Mesendoderm (in vitro differentiated cells): ENCODE data around the gene LRCH2.

Experiments
- DNase-seq: peaks from one replicate; pipeline ENCODE4 v3.0.0; 2013
- H2AK5ac ChIP-seq: 2 replicates; pipeline ENCODE4 v1.6.1; 2013; ENCODE audit warnings: low read length, inconsistent platforms
- H2BK120ac ChIP-seq: 2 replicates; pipeline ENCODE4 v1.6.1; 2013; ENCODE audit warnings: low read depth, mild to moderate bottlenecking, low read length, moderate library complexity, mixed read lengths
- H2BK15ac ChIP-seq: replicated peaks from 2 replicates; pipeline ENCODE4 v1.6.1; 2013; ENCODE audit warnings: low read depth, mild to moderate bottlenecking, moderate library complexity
- H2BK5ac ChIP-seq: 2 replicates; pipeline ENCODE4 v1.6.1; 2013; ENCODE audit warnings: low read length, inconsistent platforms
- H3K18ac ChIP-seq: 2 replicates; pipeline ENCODE4 v1.6.1; 2013; ENCODE audit warnings: mild to moderate bottlenecking, low read length, mixed read lengths
- H3K23ac ChIP-seq: one replicate; pipeline ENCODE4 v1.6.1; 2013; ENCODE audit warnings: low read length
- H3K27ac ChIP-seq: 2 replicates; pipeline ENCODE4 v1.5.1; 2013; ENCODE audit warnings: low read depth, mild to moderate bottlenecking, inconsistent platforms, low read length, moderate library complexity
- H3K27me3 ChIP-seq: 2 replicates; pipeline ENCODE4 v1.6.1; 2013; ENCODE audit warnings: low read length, control low read depth, mild to moderate bottlenecking, inconsistent platforms; ENCODE audit not compliant: insufficient read depth, poor library complexity
- H3K36me3 ChIP-seq: 2 replicates; pipeline ENCODE4 v1.6.1; 2013; ENCODE audit warnings: low read length, inconsistent platforms; ENCODE audit not compliant: control insufficient read depth, insufficient read depth
- H3K4ac ChIP-seq: one replicate; pipeline ENCODE4 v1.6.1; 2013; ENCODE audit warnings: low read depth, mild to moderate bottlenecking, low read length, moderate library complexity
- H3K4me1 ChIP-seq: 2 replicates; pipeline ENCODE4 v1.6.1; 2013; ENCODE audit warnings: low read depth, low read length, inconsistent platforms; ENCODE audit not compliant: control insufficient read depth
- H3K4me2 ChIP-seq: 2 replicates; pipeline ENCODE4 v1.6.1; 2013; ENCODE audit warnings: low read length
- H3K4me3 ChIP-seq: 2 replicates; pipeline ENCODE4 v1.5.1; 2013; ENCODE audit warnings: mild to moderate bottlenecking, low read length
- H3K56ac ChIP-seq: one replicate; pipeline ENCODE4 v1.6.1; 2013; ENCODE audit warnings: low read length
- H3K79me1 ChIP-seq: 2 replicates; pipeline ENCODE4 v1.6.1; 2013; ENCODE audit warnings: low read length, inconsistent platforms
- H3K79me2 ChIP-seq: 2 replicates; pipeline ENCODE4 v1.6.1; 2013; ENCODE audit warnings: mild to moderate bottlenecking, low read length; ENCODE audit not compliant: control insufficient read depth, insufficient read depth
- H3K9ac ChIP-seq: 2 replicates; pipeline ENCODE4 v1.6.1; 2013; ENCODE audit warnings: low read length, inconsistent platforms
- H4K5ac ChIP-seq: one replicate; pipeline ENCODE4 v1.6.1; 2013; ENCODE audit warnings: low read length
- H4K8ac ChIP-seq: one replicate; pipeline ENCODE4 v1.6.1; 2013; ENCODE audit warnings: low read depth, mild to moderate bottlenecking, control low read depth, low read length, moderate library complexity
- WGBS: extraction: QIAGEN DNeasy Blood & Tissue Kit; methylation state at CpG from one replicate; pipeline ENCODE4 v1.1.7; 2013; ENCODE audit warnings: low lambda C conversion rate, missing lambda C conversion rate; ENCODE audit not compliant: insufficient coverage; ENCODE audit errors: extremely low coverage; 5-methylcytosine and 5-hydroxymethylcytosine counted together

LRCH2 gene

DNA sequence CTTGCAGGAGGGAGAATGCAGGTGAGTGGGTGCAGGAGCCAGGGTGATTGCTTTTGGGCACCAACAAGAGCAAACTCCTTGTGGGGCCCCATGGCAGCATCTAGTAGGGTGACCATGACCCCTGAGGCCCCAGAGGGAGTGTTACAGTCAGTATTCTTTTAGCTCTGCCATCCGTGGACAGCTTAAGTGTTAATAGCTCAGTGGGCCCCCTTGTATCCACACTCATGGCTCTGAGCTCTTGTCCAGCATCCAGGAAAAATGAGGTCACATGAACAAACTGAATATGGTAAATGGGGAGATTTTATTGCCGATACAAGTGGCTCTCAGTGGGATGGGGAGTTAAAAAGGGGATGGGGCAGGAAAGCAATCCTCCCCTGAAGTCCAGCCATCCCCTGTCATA, 27.3 kb upstream of the LRCH2 start:
- Histone ChIP-seq H3K79me2 (no peaks in the 10 kb centered on the region), H2BK5ac (no peak overlapping the region), H2BK15ac (no peak overlapping the region), H3K27ac (no peak overlapping the region), H3K36me3 (no peaks in the 10 kb centered on the region), H3K4me2 (no peak overlapping the region), H3K23ac (no peak overlapping the region), H3K4me3 (no peak overlapping the region), H2AK5ac (no peak overlapping the region), H3K79me1 (no peaks in the 10 kb centered on the region), H3K18ac (peak overlapping the region; percentile 47), H4K5ac (no peak overlapping the region), H3K56ac (no peak overlapping the region), H4K8ac (no peak overlapping the region), H3K27me3 (no peaks in the 10 kb centered on the region), H2BK120ac (no peak overlapping the region), H3K4ac (no peak overlapping the region), H3K9ac (no peak overlapping the region), H3K4me1 (no peaks in the 10 kb centered on the region)
- DNase-seq, result no peak
- WGBS, result no CpG with 5 or more reads among the region's 2 CpGs

DNA sequence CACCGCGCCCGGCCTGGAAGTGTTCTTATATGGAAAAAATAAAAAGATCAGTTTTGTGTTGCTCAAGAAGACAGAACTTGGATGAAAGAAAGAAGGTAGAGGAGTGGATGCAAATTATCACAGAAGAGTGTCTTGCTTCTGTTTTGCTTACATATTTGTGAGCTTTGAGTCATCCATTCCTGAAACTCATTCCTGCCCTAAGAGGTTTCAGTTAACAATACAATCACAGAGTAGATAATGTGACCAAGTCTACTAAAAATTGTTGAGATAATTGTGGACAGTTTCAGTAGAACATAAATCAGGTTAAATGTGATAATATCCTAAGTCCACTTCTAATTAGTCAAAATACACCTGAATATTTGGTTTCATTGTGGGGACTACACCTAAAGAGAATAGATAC, 26.4 kb upstream of the LRCH2 start:
- Histone ChIP-seq H2BK15ac (no peak overlapping the region), H3K56ac (no peak overlapping the region), H2BK5ac (no peak overlapping the region), H3K4me1 (no peaks in the 10 kb centered on the region), H3K9ac (no peak overlapping the region), H3K4me3 (no peak overlapping the region), H3K4ac (no peak overlapping the region), H3K4me2 (no peak overlapping the region), H4K8ac (no peak overlapping the region), H3K36me3 (no peaks in the 10 kb centered on the region), H4K5ac (no peak overlapping the region), H3K79me2 (no peaks in the 10 kb centered on the region), H3K79me1 (no peaks in the 10 kb centered on the region), H2BK120ac (no peak overlapping the region), H3K27me3 (no peaks in the 10 kb centered on the region), H2AK5ac (no peak overlapping the region), H3K27ac (no peak overlapping the region), H3K18ac (no peak overlapping the region), H3K23ac (no peak overlapping the region)
- DNase-seq, result no peak
- WGBS, result no CpG with 5 or more reads among the region's 3 CpGs

DNA sequence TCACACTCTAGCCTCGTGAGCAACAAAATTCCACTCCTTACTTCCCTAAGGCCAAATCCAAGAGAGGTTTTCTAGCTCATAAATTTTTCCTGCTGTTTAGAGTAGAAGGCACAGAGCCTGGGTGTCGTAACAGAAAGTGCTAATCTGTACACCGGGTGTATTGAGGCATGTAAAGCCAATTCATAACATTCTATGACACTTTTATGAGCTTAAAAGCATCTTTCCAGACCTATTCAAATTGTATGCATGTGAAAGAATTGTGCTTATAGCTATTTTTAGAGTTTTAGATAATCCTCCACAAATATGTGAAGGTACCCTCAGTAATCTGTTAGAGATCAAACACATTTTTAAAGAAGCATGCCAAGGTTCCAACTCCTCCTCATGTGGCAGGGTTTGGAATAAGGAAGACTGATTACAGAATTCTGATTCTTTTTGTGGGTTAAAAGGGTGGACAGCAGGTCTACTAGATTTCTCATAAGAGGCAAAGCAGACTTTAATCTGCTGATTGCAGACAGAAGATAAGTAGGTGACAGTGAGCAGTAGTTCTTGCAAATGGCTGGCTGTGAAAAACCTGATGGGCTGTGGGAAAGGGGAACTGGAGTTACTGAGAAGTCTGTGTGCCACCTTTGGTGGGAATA, 25.5 kb upstream of the LRCH2 start:
- no peak overlapping the region for H3K4ac ChIP-seq
- no peak overlapping the region for H3K9ac ChIP-seq
- no peak overlapping the region for H2AK5ac ChIP-seq
- H4K8ac ChIP-seq, result no peak overlapping the region
- H3K4me1 ChIP-seq, result no peaks in the 10 kb centered on the region
- H2BK5ac ChIP-seq, result no peak overlapping the region
- DNase-seq, result peak; percentile 26
- no peak overlapping the region for H2BK120ac ChIP-seq
- H3K4me2 ChIP-seq, result no peak overlapping the region
- no peak overlapping the region for H3K18ac ChIP-seq
- H3K36me3 ChIP-seq, result no peaks in the 10 kb centered on the region
- no peak overlapping the region for H4K5ac ChIP-seq
- H3K79me1 ChIP-seq, result no peaks in the 10 kb centered on the region
- H3K27me3 ChIP-seq, result no peaks in the 10 kb centered on the region
- H3K56ac ChIP-seq, result no peak overlapping the region
- H3K79me2 ChIP-seq, result no peaks in the 10 kb centered on the region
- no CpG with 5 or more reads among the region's 3 CpGs for WGBS
- no peak overlapping the region for H3K27ac ChIP-seq
- H2BK15ac ChIP-seq, result no peak overlapping the region
- no peak overlapping the region for H3K23ac ChIP-seq
- no peak overlapping the region for H3K4me3 ChIP-seq

DNA sequence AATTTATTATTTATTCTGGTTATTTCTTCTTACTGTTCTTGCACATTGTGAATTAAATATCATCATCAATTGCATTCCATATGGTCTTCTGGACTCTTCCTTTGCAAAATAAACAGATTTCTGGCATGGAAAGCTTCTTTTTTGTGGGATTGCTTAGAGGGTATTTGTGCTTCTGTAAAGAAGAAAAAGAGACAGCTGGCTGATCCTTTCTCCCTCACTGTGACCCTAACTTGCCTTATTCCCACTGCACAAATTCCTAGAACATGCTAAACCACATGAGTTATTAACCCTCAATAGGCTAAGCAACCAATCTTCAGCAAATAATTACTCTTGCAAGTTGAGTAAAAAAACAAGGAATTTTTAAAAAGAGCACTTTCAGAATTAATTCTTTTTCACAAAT, 23.8 kb upstream of the LRCH2 start:
- Histone ChIP-seq H3K79me2 (no peaks in the 10 kb centered on the region), H3K27me3 (no peaks in the 10 kb centered on the region), H3K4ac (no peak overlapping the region), H2BK5ac (no peak overlapping the region), H4K8ac (no peak overlapping the region), H3K27ac (no peak overlapping the region), H3K4me2 (no peak overlapping the region), H3K4me3 (no peak overlapping the region), H3K36me3 (no peaks in the 10 kb centered on the region), H2AK5ac (no peak overlapping the region), H3K56ac (no peak overlapping the region), H2BK120ac (no peak overlapping the region), H3K18ac (no peak overlapping the region), H3K9ac (no peak overlapping the region), H3K23ac (no peak overlapping the region), H4K5ac (no peak overlapping the region), H3K4me1 (no peaks in the 10 kb centered on the region), H2BK15ac (no peak overlapping the region), H3K79me1 (no peaks in the 10 kb centered on the region)
- DNase-seq, result no peak

DNA sequence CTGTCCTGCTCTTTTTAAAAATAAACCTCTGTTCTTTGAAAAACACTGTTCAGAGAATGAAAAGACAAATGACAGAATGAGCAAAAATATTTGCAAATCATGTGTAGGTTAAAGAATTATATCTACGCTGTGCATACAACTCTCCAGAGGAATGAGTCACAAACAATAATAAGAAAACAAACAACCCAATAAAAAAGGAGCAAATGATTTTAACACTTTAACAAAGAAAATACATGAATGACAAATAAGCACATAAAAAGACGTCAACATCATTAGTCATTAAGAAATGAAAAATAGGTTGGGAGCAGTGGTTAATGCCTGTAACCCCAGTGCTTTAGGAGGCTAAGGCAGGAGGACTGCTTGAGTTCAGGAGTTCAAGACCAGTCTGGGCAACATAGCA, 21.1 kb upstream of the LRCH2 start:
- no peak for DNase-seq
- no peak overlapping the region for H3K18ac ChIP-seq
- H2BK15ac ChIP-seq, result no peak overlapping the region
- no peak overlapping the region for H2BK120ac ChIP-seq
- H3K4ac ChIP-seq, result no peak overlapping the region
- no peak overlapping the region for H3K4me2 ChIP-seq
- WGBS, result no CpG with 5 or more reads among the region's 2 CpGs
- H3K4me3 ChIP-seq, result no peak overlapping the region
- H3K27me3 ChIP-seq, result no peaks in the 10 kb centered on the region
- H2BK5ac ChIP-seq, result no peak overlapping the region
- no peak overlapping the region for H3K23ac ChIP-seq
- no peaks in the 10 kb centered on the region for H3K4me1 ChIP-seq
- no peak overlapping the region for H3K56ac ChIP-seq
- H3K9ac ChIP-seq, result no peak overlapping the region
- H3K36me3 ChIP-seq, result no peaks in the 10 kb centered on the region
- no peak overlapping the region for H2AK5ac ChIP-seq
- H3K27ac ChIP-seq, result no peak overlapping the region
- no peaks in the 10 kb centered on the region for H3K79me2 ChIP-seq
- no peak overlapping the region for H4K5ac ChIP-seq
- no peaks in the 10 kb centered on the region for H3K79me1 ChIP-seq
- no peak overlapping the region for H4K8ac ChIP-seq

DNA sequence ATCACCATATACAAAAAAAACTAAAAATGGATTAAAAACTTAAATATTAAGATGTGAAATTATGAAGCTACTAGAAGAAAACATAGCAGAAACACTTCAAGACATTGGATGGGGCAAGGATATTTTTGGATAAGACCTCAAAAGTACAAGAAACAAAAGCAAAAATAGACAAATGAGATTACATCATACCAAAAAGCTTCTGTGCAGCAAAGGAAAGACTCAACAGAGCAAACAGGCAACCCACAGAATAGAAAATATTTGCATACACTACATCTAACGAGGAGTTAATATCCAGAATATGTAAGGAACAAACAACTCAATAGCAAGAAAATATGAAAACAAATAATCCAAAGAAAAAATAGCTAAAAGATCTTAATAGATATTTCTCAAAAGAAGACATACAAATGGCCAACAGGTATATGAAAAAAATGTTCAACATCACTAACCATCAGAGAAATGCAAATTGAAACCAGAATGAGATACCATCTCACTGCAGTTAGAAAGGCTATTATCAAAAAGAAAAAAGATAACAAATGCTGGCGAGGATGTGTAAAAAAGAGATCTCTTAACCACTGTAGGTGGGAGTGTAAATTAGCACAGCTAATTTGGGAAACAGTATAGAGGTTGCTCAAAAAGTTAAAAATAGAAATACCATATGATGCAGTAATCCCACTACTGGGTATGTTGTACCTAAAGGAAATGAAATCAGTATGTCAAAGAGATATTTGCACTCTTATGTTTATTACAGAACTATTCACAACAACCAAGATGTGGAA, 17.8 kb upstream of the LRCH2 start:
- Histone ChIP-seq H3K56ac (no peak overlapping the region), H3K9ac (no peak overlapping the region), H3K18ac (no peak overlapping the region), H3K4me1 (no peaks in the 10 kb centered on the region), H4K5ac (no peak overlapping the region), H2BK5ac (no peak overlapping the region), H2AK5ac (no peak overlapping the region), H2BK120ac (no peak overlapping the region), H2BK15ac (no peak overlapping the region), H3K4ac (no peak overlapping the region), H3K79me2 (no peaks in the 10 kb centered on the region), H3K27me3 (no peaks in the 10 kb centered on the region), H3K4me2 (no peak overlapping the region), H3K4me3 (no peak overlapping the region), H3K23ac (no peak overlapping the region), H3K36me3 (no peaks in the 10 kb centered on the region), H4K8ac (no peak overlapping the region), H3K79me1 (no peaks in the 10 kb centered on the region), H3K27ac (no peak overlapping the region)
- no peak for DNase-seq
- no CpG with 5 or more reads among the region's 2 CpGs for WGBS
